NCI-H1092 (cell line): ENCODE results near the gene WEE2.
A peak's percentile ranks its signal among the peaks of the same experiment; 100 is the strongest.
"Not testable (repeated sequence)": the region's sequence is repeated elsewhere in the genome, so short reads cannot be mapped to it uniquely, and the experiment has no call there.

Experiments used
- DNase-seq: peaks from one replicate; lab custom pipeline; 2025; lab: John Stamatoyannopoulos, UW

The WEE2 gene

DNA sequence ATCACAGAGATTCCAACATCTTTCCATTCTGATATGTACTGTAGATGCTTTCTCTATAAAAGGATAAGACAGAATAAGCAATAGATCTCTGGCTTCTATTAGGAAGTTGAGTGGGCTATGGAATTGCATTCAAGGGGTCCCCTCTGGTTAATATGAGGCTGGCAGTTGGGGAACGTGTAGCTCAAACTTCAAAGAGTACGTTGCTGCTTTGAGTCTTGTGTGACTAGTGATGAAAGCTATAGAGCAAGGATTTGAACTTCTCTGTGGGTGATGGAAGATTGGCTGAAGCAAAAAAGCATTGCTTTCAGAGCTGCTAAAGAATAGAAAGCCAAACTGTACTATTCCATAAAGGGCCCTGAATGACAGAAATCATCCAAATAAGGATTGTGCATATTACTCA lies 6.4 kb downstream of the WEE2 start:
- DNase-seq, result no peak

DNA sequence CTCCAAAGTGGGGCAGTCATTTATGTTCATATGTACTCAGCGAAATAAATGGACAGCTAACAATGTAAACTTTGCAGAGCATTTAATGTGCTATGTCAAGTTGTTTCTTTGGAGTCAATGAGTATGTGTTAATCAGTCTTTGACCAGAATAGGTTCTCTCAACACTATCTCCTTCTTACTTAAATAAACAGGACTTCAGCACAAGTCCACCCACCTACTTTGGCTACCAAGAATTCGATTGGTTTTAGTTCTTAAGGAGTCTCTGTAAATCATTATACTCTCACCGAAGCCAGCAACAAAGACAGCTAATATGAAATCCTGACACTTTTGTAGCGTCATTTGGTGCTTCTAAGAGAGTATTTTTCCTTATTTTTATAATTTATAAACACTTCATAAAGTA lies 6.9 kb downstream of the WEE2 start:
- no peak for DNase-seq

DNA sequence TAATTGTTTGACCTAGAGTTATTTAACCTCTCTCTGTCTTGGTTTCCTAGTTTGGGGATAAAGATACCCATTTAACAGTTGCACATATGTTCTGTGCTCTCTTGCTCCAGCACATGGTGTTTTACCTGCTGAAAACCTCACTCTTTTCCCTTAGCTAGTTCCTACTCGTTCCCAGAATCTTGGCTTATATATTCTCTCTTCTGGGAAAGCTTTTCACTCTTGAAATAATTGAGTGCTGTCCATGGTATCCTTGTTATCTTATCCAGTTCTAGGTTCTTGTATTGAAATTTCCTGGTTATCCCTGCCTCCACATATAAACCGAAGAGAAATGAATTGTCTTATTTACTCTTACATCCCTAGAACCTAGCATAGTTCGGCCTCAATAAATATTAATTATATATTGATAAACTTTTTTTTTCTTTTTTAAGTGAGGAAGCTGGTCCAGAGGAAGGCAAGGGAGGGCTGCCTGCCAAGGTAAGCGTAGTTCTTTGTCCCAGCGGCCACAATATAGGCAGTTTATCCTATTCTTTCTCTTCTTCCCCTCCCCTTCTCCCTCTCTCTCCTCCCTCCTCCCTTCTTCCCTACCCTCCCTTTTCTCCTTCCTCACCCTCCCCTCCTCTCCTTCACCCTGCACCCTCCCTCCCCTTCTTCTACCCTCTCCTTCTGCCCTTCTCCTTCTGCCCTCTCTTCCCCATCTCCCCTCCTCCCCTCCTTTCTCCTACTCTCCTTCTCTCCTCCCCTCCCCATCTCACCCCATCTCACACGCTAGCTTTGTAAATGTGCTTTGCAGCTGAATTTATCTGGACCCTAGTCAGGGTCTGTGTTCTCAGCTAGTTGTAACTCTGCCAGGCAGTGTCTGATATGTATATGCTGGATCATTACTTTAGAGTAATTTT lies 7.9 kb downstream of the WEE2 start:
- no peak for DNase-seq

DNA sequence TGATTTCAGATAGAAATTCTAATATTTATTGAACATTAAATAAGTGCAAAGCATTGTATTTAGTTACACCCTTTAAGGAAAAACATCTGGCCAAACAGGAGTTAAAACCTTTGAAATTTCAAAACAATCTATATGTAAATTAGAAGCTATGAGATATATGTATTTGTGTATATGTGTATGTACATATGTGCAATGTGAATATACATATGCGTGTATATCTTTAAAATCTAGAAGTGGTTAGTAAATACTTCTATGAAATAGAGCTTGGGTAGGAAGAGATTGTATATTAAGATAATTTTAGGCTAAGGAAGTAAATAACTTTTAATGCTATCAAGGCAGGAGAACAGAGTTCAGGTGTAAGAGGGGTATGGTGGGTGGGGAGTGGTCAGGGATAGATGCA lies 9.3 kb downstream of the WEE2 start:
- DNase-seq, result no peak

DNA sequence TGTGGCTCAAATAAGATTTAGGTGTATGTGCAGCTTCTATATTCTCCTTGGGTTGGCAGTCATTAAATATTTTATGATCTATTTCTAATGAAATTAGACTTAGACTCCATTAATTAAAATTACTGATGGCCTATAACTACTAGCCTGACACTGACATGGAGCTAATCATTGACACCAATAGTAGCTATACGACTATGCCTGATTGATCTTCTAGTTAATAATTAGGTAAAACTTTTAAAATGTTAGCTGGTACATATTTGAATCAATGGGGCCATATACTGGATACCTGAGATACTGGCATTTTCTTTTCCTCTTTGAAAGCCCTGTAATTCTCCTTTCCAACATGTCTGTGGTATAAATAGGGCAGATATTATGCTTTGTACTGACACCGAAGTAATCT lies 14.4 kb downstream of the WEE2 start:
- DNase-seq, result no peak

DNA sequence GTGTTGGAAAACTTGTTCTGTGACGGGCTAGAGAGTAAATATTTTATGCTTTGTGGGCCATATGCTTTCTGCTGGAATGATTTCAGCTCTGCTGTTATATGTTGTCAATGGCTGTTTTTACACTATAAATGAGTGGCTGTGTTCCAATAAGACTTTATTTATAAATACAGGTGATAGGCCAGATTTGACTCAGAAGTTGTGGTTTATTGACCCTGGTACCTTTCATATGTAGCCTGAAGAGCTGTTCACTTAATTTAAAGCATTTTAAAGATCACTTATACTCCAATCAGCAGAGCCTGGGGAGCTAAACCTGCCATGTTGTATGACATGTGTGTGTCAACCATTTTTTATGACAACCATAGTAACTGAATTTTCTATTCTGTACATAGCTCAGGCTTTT lies 20.9 kb downstream of the WEE2 start:
- DNase-seq, result no peak

DNA sequence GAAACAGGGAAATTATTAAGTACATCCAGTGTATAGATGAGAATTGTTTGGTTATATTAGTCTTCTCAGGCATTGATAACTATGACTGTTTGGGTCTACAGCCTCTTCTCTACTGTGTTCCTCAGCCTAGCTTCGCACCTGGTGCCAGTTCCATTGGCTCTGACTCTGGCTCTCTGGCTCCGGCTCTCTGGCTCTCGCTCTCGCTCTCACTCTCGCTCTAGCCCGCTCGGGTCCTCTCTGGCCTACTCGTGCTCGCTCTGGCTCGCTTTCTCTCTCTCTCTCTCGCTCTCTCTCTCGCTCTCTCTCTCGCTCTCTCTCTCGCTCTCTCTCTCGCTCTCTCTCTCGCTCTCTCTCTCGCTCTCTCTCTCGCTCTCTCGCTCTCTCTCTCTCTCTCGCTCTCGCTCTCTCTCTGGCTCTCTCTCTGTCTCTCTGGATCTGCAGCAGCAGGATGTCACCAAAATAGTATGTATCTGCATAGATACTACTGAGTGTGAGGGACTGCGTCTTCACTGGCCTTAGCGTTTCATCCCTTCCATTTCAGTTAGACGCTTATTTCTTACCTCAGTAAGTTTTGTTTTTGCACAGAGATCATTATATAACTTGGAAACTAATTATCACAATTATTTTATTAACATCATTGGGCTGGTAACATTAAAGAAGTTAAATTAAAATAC lies 23.5 kb downstream of the WEE2 start:
- no peak for DNase-seq

DNA sequence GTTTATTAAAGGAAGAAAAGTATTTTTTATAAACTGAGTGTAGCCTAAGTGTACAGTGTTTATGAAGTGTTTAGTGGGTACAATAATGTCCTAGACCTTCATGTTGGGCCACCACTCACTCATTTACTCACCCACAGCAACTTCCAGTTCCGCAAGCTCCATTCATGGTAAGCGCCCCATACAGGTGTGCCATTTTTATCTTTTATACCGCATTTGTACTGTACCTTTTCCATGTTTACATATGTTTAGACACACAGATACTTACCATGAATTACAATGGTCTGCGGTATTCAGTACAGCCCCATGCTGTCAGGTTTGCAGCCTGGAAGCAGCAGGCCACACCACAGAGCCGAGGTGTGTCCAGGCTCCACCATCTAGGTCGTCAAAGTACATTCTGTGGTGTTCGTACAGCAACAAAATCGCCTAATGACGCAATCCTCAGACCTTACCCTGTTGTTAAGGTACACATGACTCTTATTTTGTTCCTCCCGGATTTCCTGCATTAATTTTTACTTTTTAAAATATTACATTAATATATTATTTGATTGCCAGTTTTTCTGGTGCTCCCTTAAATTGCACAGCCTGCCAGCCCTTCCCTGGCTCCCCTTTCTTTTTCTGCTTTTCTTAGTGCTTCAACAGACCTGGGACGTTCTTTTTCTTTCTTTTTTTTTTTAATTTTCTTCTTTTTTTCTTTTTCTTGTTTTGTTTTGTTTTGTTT lies 29.1 kb downstream of the WEE2 start:
- DNase-seq, result peak; percentile 3

DNA sequence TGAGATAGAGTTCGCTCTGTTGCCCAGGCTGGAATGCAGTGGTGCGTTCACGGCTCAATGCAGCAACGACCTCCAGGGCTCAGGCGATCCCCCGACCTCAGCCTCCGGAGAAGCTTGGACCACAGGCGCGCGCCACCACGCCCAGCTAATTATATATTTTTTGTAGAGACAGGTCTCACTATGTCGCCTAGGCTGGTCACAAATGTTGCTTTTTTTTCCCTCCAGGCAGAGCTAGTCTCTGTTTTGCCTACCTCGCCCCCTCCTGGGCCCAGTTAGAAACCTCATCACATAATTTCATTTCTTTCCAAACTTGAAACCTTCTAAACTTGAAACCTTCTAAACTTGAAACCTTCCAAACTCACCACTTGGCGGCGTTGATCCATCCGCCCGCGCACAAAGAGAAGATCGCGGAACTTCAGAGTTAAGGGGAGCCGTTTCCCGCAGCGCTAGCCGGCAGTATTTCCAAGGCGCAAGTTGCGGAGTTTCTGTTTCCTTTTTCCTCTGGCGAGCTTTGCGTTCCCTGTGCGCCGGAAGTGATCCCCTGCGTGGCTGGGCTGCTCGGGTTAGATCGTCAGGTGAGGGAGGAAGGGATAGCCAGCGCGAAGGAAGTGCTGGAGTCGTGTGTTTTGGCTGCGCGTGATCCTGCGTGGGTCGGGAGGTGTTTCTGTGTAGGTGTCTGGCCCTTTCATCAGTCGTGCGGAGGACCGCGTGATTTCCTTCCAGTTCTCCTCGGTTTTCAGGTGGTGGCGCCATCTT lies 29.9 kb downstream of the WEE2 start, which contains the start of gene SSBP1:
TSS of gene SSBP1 (plus strand) at position 523 of the 756 bp plus-strand sequence. CDS start 809 bp downstream, outside the sequence.
- peak; percentile 97 for DNase-seq

DNA sequence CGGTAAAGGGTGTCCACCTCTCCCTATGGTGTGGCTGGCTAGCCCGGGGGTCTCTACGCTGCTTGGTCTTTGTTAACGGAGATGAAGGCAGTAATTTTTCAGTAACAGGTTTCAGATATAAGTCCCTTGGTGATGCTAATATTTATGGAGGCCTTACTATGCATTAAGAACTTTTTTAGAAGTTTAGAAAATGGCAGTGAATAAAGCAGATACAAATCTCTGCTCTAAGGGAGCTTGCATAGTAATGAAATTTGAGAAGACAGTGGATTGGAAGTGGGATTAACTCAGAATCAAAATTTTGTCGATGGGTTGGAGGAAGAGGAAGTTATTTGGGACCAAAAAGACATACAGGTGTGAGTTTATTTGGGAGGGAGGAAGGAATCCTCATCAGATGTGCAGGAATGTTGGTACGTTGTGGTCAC lies 30.4 kb downstream of the WEE2 start:
- DNase-seq, result no peak

DNA sequence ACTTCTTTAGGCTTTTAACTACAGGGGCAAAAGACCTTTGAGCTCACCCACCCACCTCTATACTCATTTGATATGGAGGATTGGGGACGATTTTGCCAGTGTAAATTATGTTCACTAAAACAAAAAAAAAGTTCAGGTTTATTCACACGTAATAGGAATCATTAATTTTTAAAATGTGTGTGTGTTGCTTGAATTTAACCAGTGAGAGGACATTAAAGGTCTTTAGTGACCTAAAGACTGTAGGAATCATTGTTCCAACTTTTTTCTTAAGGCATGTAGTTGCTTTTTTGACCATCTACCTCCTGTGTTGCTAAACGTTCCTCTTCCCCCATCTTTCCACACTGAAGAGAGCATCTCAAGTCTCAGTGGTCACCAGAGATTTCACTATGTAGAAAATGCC lies 31.1 kb downstream of the WEE2 start:
- DNase-seq, result no peak

DNA sequence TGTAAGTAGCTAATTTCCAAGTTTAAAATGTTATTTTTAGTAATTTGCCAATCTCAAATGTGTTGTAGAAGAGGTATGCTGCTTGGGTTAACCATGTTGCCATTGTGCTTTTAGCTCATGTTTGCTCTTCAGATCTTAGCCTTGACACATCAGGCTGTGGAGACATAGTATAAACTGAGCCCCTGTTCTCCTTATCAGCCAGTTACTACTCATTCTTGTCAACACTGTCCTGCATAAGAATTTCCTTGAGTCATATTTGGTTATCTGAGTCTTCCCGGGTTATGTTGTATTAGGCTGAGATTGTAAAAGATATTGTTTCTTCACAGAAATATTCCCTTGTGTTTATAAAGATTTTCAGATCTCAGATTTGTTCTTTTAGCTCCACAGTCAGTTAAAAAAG lies 34.1 kb downstream of the WEE2 start:
- no peak for DNase-seq

DNA sequence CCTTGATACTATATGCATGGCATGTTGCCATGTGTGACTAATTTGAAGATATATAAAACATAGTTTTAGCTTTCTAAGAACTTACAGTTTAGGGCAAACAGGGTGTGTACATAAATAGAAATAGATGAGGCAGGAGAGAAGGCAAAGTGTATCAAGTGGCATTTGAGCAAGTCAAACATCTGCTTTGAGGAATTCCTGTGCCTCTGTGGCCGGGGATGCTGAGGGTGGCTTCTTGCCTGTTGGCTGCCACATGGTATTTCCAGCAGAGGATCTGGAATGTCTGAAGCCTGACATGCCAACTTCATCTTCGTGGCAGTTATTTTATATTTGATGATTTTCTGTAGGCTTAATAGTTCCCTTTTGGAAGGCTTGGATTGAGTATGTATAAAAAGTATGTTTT lies 36.0 kb downstream of the WEE2 start:
- no peak for DNase-seq

DNA sequence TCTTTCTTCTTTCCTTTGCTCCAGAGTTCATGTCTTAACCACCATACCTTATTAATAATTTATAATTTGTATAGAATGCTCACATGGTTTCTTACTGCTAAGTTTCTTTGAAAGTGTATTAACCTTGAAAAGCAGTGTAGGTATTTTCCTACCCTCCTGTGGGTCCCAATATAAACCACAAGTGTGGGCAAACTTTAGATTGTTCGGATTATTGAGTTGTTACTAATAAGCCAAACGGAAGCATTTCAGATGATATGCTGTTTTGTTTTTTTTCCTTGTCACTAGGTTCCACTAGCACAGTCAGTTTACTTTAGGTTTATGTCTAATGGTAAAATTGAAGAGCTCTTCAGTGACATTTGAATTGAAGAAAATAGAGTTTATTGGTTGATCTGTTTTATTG lies 40.2 kb downstream of the WEE2 start:
- DNase-seq, result no peak

DNA sequence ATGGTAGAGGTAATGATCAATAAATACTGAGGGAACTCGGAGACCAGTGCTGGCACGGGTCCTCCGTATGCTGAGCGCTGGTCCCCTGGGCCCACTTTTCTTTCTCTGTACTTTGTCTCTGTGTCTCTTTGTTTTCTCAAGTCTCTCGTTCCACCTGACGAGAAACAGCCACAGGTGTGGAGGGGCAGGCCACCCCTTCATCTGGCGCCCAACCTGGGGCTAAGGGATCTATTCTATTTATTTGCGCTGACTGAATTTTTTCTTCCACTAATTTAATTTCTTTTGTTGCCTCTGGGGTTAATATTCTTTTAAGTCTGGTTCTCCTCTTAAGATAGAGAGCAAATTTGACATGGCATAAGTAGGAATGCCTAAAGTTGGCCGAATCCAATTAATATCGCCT lies 43.8 kb downstream of the WEE2 start:
- DNase-seq, result not testable (repeated sequence)

DNA sequence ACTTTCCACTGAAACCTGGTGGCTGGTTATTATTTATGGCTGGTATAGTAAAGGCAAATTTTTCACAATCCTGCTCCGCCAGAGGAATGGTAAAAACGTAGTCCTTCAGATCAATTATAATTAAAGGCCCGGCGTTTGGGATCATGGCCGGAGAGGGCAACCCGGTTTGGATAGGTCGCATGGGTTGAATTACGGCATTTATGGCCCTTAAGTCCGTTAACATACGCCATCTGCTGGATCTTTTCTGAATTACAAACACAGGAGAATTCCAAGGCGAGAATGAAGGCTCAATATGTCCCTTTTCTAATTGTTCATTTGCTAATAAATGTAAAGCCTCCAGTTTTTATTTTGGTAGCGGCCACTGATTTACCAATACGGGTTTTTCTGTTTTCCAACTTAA lies 44.5 kb downstream of the WEE2 start:
- no peak for DNase-seq

DNA sequence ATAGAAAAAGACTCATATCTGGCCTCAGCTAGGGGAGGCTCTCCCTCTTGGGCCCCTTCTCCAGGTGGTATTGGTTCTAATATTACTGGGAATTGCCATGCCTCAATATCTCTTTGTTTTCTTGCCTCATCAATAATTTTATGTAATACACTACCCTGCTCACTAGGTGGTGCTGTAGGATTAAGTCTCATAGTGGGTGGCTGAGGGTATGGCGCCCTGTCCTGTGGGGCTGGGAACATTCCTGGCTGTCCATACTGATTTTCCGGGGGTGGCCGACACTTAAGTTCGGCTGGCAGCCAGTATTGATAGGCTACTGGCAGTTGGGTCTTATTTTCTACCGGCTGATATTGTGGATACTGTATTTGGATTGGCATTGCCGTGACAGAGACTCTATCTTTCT lies 46.8 kb downstream of the WEE2 start:
- peak; percentile 17 for DNase-seq

DNA sequence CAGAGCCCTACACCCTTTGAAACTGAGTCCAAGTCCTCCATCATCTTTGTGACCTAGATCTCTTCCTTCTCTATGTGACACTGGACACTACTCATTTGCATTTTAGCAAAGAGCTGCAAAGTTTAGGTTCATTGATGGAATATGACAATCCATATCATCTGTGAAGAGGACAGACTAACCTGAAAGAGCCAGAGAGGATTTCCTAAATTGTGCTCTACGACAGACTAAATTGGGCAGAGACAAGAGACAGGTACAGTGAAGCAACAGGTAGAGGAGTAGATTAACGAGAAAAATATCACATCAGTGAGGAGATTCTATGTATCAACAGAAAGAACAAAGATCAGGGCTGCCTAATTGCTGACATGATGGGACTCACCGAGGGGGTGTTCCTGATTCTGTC lies 55.6 kb downstream of the WEE2 start, which contains the start of gene TAS2R3:
TSS of gene TAS2R3 (plus strand) at position 301 of the 400 bp plus-strand sequence. CDS start at position 363, 62 bp downstream.
- DNase-seq, result no peak

DNA sequence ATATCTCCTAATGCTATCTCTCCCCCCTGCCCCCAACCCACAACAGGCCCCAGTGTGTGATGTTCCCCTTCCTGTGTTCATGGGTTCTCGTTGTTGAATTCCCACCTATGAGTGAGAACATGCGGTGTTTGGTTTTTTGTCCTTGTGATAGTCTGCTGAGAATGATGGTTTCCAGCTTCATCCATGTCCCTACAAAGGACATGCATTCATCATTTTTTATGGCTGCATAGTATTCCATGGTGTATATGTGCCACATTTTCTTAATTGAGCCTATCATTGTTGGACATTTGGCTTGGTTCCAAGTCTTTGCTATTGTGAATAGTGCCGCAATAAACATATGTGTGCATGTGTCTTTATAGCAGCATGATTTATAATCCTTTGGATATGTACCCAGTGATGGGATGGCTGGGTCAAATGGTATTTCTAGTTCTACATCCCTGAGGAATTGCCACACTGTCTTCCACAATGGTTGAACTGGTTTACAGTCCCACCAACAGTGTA lies 62.0 kb downstream of the WEE2 start:
- not testable (repeated sequence) for DNase-seq

DNA sequence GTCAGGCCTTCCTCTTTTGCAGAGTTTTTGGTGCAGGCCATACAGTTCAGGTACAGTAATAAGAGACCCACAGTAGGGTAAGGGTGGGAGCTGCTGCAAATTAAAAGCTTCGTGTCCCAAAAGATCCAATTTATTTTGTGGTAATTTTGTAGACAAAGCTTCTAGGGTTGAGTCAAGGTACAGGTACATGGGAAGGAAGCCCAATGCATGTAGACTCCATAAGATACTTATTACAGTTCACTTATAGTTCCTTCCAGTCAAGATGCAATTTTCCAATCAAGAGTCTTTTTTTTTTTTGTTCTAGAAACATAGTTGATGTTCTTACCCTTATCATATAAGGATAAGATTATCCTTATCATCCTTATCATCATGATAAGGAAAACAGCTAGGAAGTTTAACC lies 68.2 kb downstream of the WEE2 start, which contains the start of gene TAS2R4:
TSS of gene TAS2R4 (plus strand) at position 301 of the 400 bp plus-strand sequence. CDS start 1,815 bp downstream, outside the sequence.
- DNase-seq, result no peak
